Stimulated activated CD4-positive, alpha-beta T cell treated with anti-CD3 and anti-CD28 coated beads, Interleukin-4, amount 100 ng/mL, for 4 hours (primary cell): ENCODE results near the gene CRTC3.
A peak's percentile ranks its signal among the peaks of the same experiment; 100 is the strongest.

ENCODE experiments used
- DNase-seq, 2 experiments: peaks; one replicate each; pipeline ENCODE4 v3.0.0-alpha.2; 2020

CRTC3 gene

GRCh38 chr15:90596943-90597342 is 67.2 kb downstream of the CRTC3 start:
- no peak for DNase-seq

GRCh38 chr15:90597577-90597976 is 67.9 kb downstream of the CRTC3 start:
- no peak for DNase-seq

GRCh38 chr15:90598031-90598577 is 68.4 kb downstream of the CRTC3 start:
- DNase-seq = no peak

- no peak for DNase-seq
Observed at GRCh38 chr15:90598679-90599078, 69.0 kb downstream of the CRTC3 start.

GRCh38 chr15:90599116-90599515 is 69.4 kb downstream of the CRTC3 start:
- DNase-seq = no peak

GRCh38 chr15:90599644-90600043 is 69.9 kb downstream of the CRTC3 start:
- DNase-seq = no peak

- no peak for DNase-seq
Observed at GRCh38 chr15:90600954-90601353, 71.2 kb downstream of the CRTC3 start.

- DNase-seq = peak; percentile 25 to 43
Observed at GRCh38 chr15:90603893-90604292, 74.2 kb downstream of the CRTC3 start.

- DNase-seq = no peak
Observed at GRCh38 chr15:90606641-90607040, 76.9 kb downstream of the CRTC3 start.

GRCh38 chr15:90607361-90607760 is 77.6 kb downstream of the CRTC3 start:
- DNase-seq = no peak

- no peak for DNase-seq
Observed at GRCh38 chr15:90609242-90610180, 79.8 kb downstream of the CRTC3 start.

- no peak for DNase-seq
Observed at GRCh38 chr15:90610190-90610589, 80.5 kb downstream of the CRTC3 start.

GRCh38 chr15:90611157-90611556 is 81.4 kb downstream of the CRTC3 start:
- no peak for DNase-seq

- no peak for DNase-seq
Observed at GRCh38 chr15:90617171-90617570, 87.4 kb downstream of the CRTC3 start.

GRCh38 chr15:90617668-90618097 is 88.0 kb downstream of the CRTC3 start:
- no peak for DNase-seq

- DNase-seq = no peak
Observed at GRCh38 chr15:90618330-90619125, 88.8 kb downstream of the CRTC3 start.

- no peak for DNase-seq
Observed at GRCh38 chr15:90619468-90619867, 89.7 kb downstream of the CRTC3 start.

- DNase-seq = no peak
Observed at GRCh38 chr15:90619939-90620338, 90.2 kb downstream of the CRTC3 start.

- peak in 1 of 2 experiments; percentile 25 for DNase-seq
Observed at GRCh38 chr15:90620379-90621067, 90.8 kb downstream of the CRTC3 start.

GRCh38 chr15:90623854-90624253 is 94.1 kb downstream of the CRTC3 start:
- DNase-seq = no peak

GRCh38 chr15:90624278-90624981 is 94.7 kb downstream of the CRTC3 start:
- DNase-seq = no peak

- no peak for DNase-seq
Observed at GRCh38 chr15:90625037-90625436, 95.3 kb downstream of the CRTC3 start.
